Esophagus squamous epithelium (tissue), 5 donors: ENCODE results near the gene TNP2. TPM values are rescaled to one million over a fixed set of nuclear protein-coding genes. Genes with fewer than 3 reads are reported as not detected.

Source experiments
- DNase-seq: peaks from one replicate; lab custom pipeline; 2025; lab: John Stamatoyannopoulos, UW
- H3K27ac ChIP-seq, 4 donors: fragments of 200-600 bp; sonication (generic); one replicate each; pipeline ENCODE4 v1.5.1; 2016 to 2019; ENCODE audit warnings: mild to moderate bottlenecking in 1 of 4
- H3K27me3 ChIP-seq, 4 donors: fragments of 200-600 bp; sonication (generic); 1 replicate in 3 of 4; 2 replicates in 1 of 4; pipeline versions ENCODE4 v1.5.1 to v1.6.0; 2017 to 2021; ENCODE audit warnings: antibody characterized with exemption in 1 of 4
- H3K36me3 ChIP-seq, 3 donors: fragments of 200-600 bp; sonication (generic); one replicate each; pipeline ENCODE4 v1.5.1; 2016 to 2019
- H3K4me1 ChIP-seq, 3 donors: fragments of 200-600 bp; sonication (generic); one replicate each; pipeline ENCODE4 v1.5.1; 2017 to 2019
- H3K4me3 ChIP-seq, 4 donors: fragments of 200-600 bp; sonication (generic); 1 replicate in 3 of 4; 2 replicates in 1 of 4; pipeline ENCODE4 v1.5.1; 2016 to 2019; ENCODE audit warnings: mild to moderate bottlenecking in 2 of 4, moderate library complexity in 1 of 4
- H3K9me3 ChIP-seq, 3 donors: fragments of 200-600 bp; sonication (generic); one replicate each; pipeline ENCODE4 v1.5.1; 2016 to 2019
- POLR2A ChIP-seq, 4 donors: fragments of 450-650 bp; IDR thresholded peaks; one replicate each; pipeline ENCODE4 v1.6.1; 2017; ENCODE audit warnings: antibody characterized with exemption in 4 of 4, mild to moderate bottlenecking in 4 of 4, moderate library complexity in 3 of 4
- WGBS, 2 donors: methylation state at CpG; one replicate each; pipeline ENCODE4 v1.1.5; 2018; 5-methylcytosine and 5-hydroxymethylcytosine counted together
- intact Hi-C: fragments of 100-400 bp; cut with DNase I; formaldehyde crosslinking; loops from one replicate; pipeline ENCODE4 v1.15.0; 2022
- total RNA-seq, 4 donors: library from RNA; depleted of rRNA; stranded (reverse); fragments of >200 nt; gene quantifications; one replicate each; pipeline ENCODE4 v1.1.0, GENCODE V29; 2016
- TF ChIP-seq, protein P1 (sequence below), 6 experiments: fragments of 450-650 bp in 4 of 6; fragments of 200-600 bp in 2 of 6; sonication (generic) in 2 of 6; IDR thresholded peaks; one replicate each; pipeline ENCODE4 v1.5.1; 2016 to 2019; ENCODE audit warnings: antibody characterized with exemption in 6 of 6, mild to moderate bottlenecking in 4 of 6, moderate library complexity in 4 of 6
- donor health status: DM: yes; HTN: yes; CAD: no.

Gene TNP2
- total RNA-seq, 4 donors from 2014 or later = not detected

DNA sequence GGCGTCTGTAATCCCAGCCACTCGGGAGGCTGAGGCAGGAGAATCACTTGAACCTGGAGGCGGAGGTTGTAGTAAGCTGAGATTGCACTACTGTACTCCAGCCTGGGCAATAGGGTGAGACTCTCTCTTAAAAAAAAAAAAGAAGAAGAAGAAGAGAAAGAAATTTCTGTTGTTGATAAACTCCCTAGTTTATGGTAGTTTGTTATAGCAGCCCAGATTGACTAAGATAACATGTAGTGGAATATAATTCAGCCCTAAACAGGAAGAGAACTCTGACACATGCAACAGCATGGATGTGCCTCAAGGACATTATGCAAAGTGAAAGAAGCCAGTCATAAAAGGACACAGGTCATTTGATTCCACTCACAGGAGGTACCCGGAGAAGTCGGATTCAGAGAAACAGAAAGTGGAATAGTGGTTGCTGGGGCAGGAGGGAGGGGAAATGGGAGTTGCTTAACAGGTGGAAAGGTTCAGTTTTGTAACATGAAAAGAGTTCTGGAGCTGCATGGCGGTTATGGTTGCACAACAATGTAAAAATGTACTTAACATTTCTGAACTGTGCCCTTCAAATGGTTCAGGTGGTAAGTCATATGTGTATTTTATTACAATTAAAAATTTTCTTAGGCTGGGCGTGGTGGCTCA lies 38.0 kb upstream of the TNP2 start:
- H3K36me3 ChIP-seq = no peaks in the 10 kb centered on the region
- no peaks in the 10 kb centered on the region for H3K9me3 ChIP-seq
- 52 to 63% methylated on average over 4 to 7 of the region's 7 CpGs for WGBS, 2 donors
- DNase-seq = no peak
- intact Hi-C loops = no loop called here
- peaks cover 0 to 23% (median 11%) of the 10 kb centered on the region in 3 donors for H3K4me1 ChIP-seq
- H3K27me3 ChIP-seq = no peaks in the 10 kb centered on the region
- H3K27ac ChIP-seq = no peak overlapping the region
- no peak overlapping the region for H3K4me3 ChIP-seq
- no peak for TF ChIP-seq POLR2A (IDR thresholded peaks at IDR 0.05)
- TF ChIP-seq, protein P1, sequence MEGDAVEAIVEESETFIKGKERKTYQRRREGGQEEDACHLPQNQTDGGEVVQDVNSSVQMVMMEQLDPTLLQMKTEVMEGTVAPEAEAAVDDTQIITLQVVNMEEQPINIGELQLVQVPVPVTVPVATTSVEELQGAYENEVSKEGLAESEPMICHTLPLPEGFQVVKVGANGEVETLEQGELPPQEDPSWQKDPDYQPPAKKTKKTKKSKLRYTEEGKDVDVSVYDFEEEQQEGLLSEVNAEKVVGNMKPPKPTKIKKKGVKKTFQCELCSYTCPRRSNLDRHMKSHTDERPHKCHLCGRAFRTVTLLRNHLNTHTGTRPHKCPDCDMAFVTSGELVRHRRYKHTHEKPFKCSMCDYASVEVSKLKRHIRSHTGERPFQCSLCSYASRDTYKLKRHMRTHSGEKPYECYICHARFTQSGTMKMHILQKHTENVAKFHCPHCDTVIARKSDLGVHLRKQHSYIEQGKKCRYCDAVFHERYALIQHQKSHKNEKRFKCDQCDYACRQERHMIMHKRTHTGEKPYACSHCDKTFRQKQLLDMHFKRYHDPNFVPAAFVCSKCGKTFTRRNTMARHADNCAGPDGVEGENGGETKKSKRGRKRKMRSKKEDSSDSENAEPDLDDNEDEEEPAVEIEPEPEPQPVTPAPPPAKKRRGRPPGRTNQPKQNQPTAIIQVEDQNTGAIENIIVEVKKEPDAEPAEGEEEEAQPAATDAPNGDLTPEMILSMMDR (IDR thresholded peaks at IDR 0.05) = no peak

DNA sequence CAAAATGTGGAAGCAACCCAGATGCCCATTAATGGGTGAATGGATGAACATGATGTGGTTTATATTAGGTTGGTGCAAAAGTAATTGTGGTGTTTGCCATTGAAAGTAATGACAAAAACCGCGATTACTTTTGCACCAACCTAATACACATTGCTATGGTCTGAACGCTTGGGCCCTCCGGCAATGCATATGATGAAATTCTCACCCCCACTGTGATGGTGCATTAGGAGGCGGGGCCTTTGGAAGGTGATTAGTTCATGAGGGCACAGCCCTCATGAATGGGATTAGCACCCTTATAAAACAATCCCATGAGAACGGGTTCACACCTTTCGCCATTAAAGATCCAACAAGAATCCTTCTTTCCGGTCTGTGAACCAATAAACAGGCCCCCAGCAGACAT lies 37.3 kb upstream of the TNP2 start:
- Histone ChIP-seq H3K27me3 (no peaks in the 10 kb centered on the region), H3K27ac (no peak overlapping the region), H3K4me1 (peaks cover 0 to 21% (median 10%) of the 10 kb centered on the region in 3 donors), H3K4me3 (no peak overlapping the region), H3K36me3 (no peaks in the 10 kb centered on the region), H3K9me3 (no peaks in the 10 kb centered on the region)
- TF ChIP-seq POLR2A (IDR thresholded peaks at IDR 0.05) = no peak
- TF ChIP-seq, protein P1 (IDR thresholded peaks at IDR 0.05) = no peak
- no peak for DNase-seq
- WGBS, 2 donors = 91 to 93% methylated on average over 7 to 8 of the region's 8 CpGs
- intact Hi-C loops = no loop called here

DNA sequence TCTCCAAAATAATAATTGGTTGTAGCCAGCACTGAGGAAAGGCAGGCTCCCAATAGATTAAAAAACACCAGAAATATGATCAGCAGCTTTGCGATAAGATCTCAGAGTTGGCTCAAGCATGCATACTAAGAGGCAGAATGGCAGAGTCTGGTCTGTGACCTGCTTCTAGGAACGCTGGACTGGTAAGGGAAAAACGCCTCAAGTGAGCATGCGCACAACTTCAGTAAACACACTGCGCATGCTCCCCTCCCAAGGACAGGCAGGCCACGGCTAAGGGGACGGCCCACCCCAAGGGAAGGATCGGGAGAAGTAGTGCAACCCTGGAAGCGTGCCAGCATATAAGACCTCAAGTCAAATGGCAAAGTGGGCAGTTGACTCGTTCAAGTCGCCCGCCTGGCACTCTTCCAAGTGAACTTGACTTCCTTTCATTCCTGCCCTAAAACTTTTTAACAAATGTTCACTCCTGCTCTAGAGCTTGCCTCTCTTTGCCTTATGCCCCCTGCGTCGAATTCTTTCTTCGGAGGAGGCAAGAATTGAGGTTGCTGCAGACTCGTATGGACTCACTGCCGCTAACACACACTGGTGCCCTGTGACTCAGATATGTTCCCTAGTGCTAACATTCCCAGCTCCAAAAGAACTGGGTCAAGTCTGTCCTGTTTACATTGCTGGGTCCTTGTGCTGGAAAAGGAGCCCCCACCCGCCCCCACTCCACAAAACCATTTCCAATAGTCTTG lies 34.4 kb upstream of the TNP2 start:
- 33 to 69% methylated on average over 15 to 18 of the region's 18 CpGs for WGBS, 2 donors
- no peak for DNase-seq
- Histone ChIP-seq H3K9me3 (no peaks in the 10 kb centered on the region), H3K36me3 (no peaks in the 10 kb centered on the region), H3K27ac (no peak overlapping the region), H3K4me1 (peaks cover 0 to 36% (median 10%) of the 10 kb centered on the region in 3 donors), H3K4me3 (no peak overlapping the region), H3K27me3 (no peaks in the 10 kb centered on the region)
- intact Hi-C loops = no loop called here
- TF ChIP-seq POLR2A (IDR thresholded peaks at IDR 0.05) = no peak
- TF ChIP-seq, protein P1 (IDR thresholded peaks at IDR 0.05) = no peak

DNA sequence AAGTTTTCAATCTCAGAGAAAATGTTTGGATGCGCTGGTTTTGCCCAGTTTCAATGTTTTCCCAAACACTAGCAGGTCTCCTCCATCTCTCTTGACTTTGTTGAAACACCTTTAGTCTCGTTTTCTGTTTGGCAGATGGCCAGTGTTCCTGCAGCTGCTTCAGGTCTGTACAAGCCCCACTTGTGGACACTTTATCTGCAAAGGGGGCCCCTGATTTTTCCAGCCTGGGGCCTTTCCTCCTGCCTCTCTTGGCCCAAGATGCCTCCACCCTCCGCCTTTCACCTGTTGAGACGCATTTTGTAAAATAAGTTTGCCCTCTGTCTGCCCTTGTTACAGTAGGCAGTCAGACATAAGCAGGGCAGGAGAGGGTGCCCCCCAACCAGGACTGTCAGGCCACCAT lies 33.9 kb upstream of the TNP2 start:
- no peak for DNase-seq
- WGBS, 2 donors = 49 to 58% methylated on average over 3 to 4 of the region's 4 CpGs

More for the DNA sequence above, 33.9 kb upstream of the TNP2 start:
- Histone ChIP-seq H3K9me3 (no peaks in the 10 kb centered on the region), H3K4me1 (peaks cover 2 to 42% (median 10%) of the 10 kb centered on the region in 3 donors), H3K27ac (no peak overlapping the region), H3K4me3 (no peak overlapping the region), H3K27me3 (no peaks in the 10 kb centered on the region), H3K36me3 (no peaks in the 10 kb centered on the region)
- intact Hi-C loops = no loop called here
- no peak for TF ChIP-seq POLR2A (IDR thresholded peaks at IDR 0.05)
- TF ChIP-seq, protein P1 (IDR thresholded peaks at IDR 0.05) = no peak
